ENCODE data around the gene KISS1R. TPM values are rescaled to one million over a fixed set of nuclear protein-coding genes. Genes with fewer than 3 reads are reported as not detected.
"Not testable (repeated sequence)": the region's sequence is repeated elsewhere in the genome, so short reads cannot be mapped to it uniquely, and the experiment has no call there.

KISS1R gene
- total and polyA plus RNA-seq, 9 donors, result 0.28 to 0.90 TPM; not detected in 7

- 77 to 81% (median 77%) methylated on average over 14 of the region's 14 CpGs for WGBS, 3 donors
- intact Hi-C loops (cut with DNase I), result no loop called here
- H3K27ac ChIP-seq, result no peak overlapping the region
- no peaks in the 10 kb centered on the region for H3K36me3 ChIP-seq
- peaks cover 3% of the 10 kb centered on the region for H3K4me1 ChIP-seq (ENCODE audit: insufficient read depth)
- H3K4me3 ChIP-seq, result no peak overlapping the region
- no peaks in the 10 kb centered on the region for H3K9me3 ChIP-seq
- peak in 1 of 5 donors; percentile 16 for DNase-seq
- no peaks in the 10 kb centered on the region for H3K27me3 ChIP-seq
- no peak for TF ChIP-seq POLR2A (IDR thresholded peaks at IDR 0.05)
- no peak for TF ChIP-seq CTCF (IDR thresholded peaks at IDR 0.05)
- no peak for TF ChIP-seq EP300 (IDR thresholded peaks at IDR 0.05)
Observed at GRCh38 chr19:954272-954671, 37.1 kb downstream of the KISS1R start.

GRCh38 chr19:954672-955494 is 37.8 kb downstream of the KISS1R start:
- intact Hi-C loops (cut with DNase I), result loop anchor here in 1 of 4 donors (5.0 kb wide), 1 partner anchor 408 kb away; no protein-coding TSS in a partner anchor
- WGBS, 3 donors, result 82 to 85% (median 84%) methylated on average over 39 to 43 of the region's 43 CpGs
- H3K4me3 ChIP-seq, result no peak overlapping the region
- H3K36me3 ChIP-seq, result no peaks in the 10 kb centered on the region
- H3K9me3 ChIP-seq, result no peaks in the 10 kb centered on the region
- TF ChIP-seq CTCF (IDR thresholded peaks at IDR 0.05) (no peak), POLR2A (IDR thresholded peaks at IDR 0.05) (no peak), EP300 (IDR thresholded peaks at IDR 0.05) (no peak)
- DNase-seq, result peak in 1 of 5 donors; percentile 16
- H3K27ac ChIP-seq, result no peak overlapping the region
- no peaks in the 10 kb centered on the region for H3K27me3 ChIP-seq
- H3K4me1 ChIP-seq (ENCODE audit: insufficient read depth), result peaks cover 3% of the 10 kb centered on the region

GRCh38 chr19:955803-956765 is 39.0 kb downstream of the KISS1R start:
- peak in 1 of 5 donors; percentile 21 for DNase-seq
- TF ChIP-seq POLR2A (IDR thresholded peaks at IDR 0.05), result no peak
- no peak for TF ChIP-seq CTCF (IDR thresholded peaks at IDR 0.05)
- TF ChIP-seq EP300 (IDR thresholded peaks at IDR 0.05), result no peak
- Histone ChIP-seq H3K27ac (no peak overlapping the region), H3K27me3 (no peaks in the 10 kb centered on the region), H3K9me3 (no peaks in the 10 kb centered on the region), H3K36me3 (no peaks in the 10 kb centered on the region), H3K4me3 (no peak overlapping the region), H3K4me1 (ENCODE audit: insufficient read depth) (peaks cover 3% of the 10 kb centered on the region)
- WGBS, 3 donors, result 85 to 88% (median 86%) methylated on average over 53 to 55 of the region's 55 CpGs
- intact Hi-C loops (cut with DNase I), result loop anchor here in 1 of 4 donors (5.0 kb wide), 1 partner anchor 409 kb away; no protein-coding TSS in a partner anchor

- intact Hi-C loops (cut with DNase I), result loop anchor here in 1 of 4 donors (5.0 kb wide), 1 partner anchor 410 kb away; no protein-coding TSS in a partner anchor
- no peak overlapping the region for H3K27ac ChIP-seq
- no peaks in the 10 kb centered on the region for H3K27me3 ChIP-seq
- no peaks in the 10 kb centered on the region for H3K36me3 ChIP-seq
- TF ChIP-seq EP300 (IDR thresholded peaks at IDR 0.05) (no peak), POLR2A (IDR thresholded peaks at IDR 0.05) (no peak), CTCF (IDR thresholded peaks at IDR 0.05) (no peak)
- 70 to 73% (median 72%) methylated on average over 27 of the region's 27 CpGs for WGBS, 3 donors
- peaks cover 3% of the 10 kb centered on the region for H3K4me1 ChIP-seq (ENCODE audit: insufficient read depth)
- peak in 1 of 5 donors; percentile 9 for DNase-seq
- H3K4me3 ChIP-seq, result no peak overlapping the region
- H3K9me3 ChIP-seq, result no peaks in the 10 kb centered on the region
Observed at GRCh38 chr19:956766-957440, 39.8 kb downstream of the KISS1R start.

- intact Hi-C loops (cut with DNase I), result loop anchor here in 1 of 4 donors (5.0 kb wide), 1 partner anchor 410 kb away; no protein-coding TSS in a partner anchor
- H3K36me3 ChIP-seq; H3K9me3 ChIP-seq; H3K27me3 ChIP-seq; H3K4me1 ChIP-seq (ENCODE audit: insufficient read depth); H3K4me3 ChIP-seq; DNase-seq; H3K27ac ChIP-seq: not testable (repeated sequence)
- WGBS, 3 donors, result 91 to 96% (median 96%) methylated on average over 9 of the region's 9 CpGs
Observed at GRCh38 chr19:957578-957977, 40.4 kb downstream of the KISS1R start.
